ENCODE results near the gene LRP1B.
"Not testable (repeated sequence)": the region's sequence is repeated elsewhere in the genome, so short reads cannot be mapped to it uniquely, and the experiment has no call there.

LRP1B gene

DNA sequence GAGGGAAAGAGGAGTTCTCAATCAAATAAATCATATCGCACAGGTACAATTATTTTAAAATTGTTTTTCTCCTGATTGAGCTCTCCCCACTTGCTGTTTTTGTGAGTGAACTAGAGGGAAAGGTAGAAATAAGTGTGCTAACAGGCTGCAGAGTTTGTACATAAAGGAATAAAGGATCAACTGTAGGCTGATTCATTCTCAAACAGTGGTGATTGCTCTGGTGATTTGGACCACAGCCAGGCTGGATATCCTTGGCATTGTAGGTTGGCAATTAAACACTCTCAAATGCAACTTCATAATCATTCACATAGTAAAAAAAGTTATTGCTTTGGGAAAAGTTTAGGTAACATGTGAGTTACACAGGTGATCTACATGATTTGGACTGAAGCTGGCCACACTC, 29.8 kb downstream of the LRP1B start:
- no peak for DNase-seq

DNA sequence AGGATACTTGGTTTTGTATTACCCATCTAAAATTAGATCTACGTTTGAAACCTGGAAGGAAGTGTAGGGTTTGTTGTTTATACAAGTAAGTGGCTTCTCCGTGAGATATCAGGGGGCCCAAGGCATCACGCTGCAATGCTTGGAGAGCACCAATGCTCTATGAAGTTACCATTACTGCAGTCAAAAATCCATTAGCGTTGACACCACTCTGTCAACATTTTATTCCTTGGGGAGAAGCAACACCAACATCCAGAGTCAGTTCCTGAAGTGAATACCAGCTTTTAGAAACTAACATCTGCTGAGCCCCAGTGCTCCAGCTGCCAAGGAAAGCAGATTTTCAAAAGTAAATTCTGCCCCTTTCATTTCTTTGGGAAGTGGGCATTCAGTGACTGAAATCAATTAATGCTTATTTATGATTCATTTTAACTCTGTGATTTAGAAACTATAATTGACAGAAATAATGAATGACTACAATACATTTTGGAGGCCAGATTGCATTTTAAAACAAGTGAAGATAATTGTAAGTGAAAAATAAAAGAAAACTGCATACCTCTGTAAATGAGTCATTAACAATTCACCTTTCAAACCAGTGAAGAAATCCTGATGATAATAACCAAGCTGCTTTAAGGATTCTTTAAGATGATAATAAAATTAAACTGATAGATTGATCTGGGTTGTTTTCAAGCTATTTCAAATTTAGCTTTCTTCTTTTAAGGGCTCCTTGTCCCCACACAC, 30.5 kb downstream of the LRP1B start:
- no peak for DNase-seq

DNA sequence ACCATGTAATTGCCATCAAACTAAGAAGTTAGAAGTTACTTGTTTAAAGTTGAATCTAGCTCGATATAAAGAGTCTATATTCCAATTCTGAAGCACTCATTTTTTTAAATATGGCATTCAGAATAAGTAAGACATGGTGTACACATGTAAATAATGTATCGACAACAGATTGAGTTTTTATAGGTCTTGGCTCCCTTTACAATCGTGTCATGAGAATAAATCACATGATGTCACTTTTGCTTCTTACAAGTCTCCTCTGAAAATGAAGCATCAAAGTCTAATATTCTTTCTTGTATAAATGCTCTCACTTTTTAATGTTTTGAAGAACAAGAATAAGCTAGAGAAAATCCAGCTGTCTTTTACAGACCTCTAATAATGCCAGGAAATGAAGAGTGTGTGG, 33.1 kb downstream of the LRP1B start:
- no peak for DNase-seq

DNA sequence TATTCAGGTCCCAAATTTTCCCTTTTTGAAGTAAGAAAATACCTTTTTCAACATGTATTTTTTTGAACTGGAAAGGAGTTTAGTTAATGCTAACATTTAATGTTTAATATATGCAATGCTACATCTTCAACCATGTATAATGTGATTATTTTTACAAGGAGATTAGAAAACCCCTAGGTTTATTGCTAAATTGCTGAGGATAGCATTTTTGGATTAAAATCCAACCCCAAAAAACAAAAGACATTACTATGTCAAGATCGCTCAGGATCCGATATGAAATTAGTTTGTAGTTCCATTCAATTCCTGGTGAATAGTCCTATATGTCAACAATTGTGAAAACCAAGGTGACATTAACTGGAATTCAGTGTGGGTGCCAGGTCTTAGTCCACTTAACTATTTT, 35.2 kb downstream of the LRP1B start:
- DNase-seq = no peak

DNA sequence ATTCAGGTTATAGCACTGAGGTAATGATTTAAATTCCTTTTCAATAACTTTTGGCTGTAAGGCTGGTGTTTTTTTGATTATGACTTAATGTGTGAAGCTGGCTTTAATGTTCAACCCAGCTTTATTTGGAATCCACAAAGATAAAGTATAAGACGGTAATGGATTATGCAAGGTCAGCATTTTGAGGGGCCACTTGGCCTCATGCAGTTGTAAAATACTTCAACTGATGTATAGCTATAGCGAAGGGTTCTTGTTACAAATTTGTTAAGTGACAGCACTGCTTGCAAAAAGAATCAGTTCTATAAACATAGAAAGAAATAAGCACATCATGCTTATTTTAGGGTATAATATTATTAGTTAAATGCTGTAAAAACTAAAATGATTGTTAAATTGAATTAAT, 36.6 kb downstream of the LRP1B start:
- DNase-seq = no peak

DNA sequence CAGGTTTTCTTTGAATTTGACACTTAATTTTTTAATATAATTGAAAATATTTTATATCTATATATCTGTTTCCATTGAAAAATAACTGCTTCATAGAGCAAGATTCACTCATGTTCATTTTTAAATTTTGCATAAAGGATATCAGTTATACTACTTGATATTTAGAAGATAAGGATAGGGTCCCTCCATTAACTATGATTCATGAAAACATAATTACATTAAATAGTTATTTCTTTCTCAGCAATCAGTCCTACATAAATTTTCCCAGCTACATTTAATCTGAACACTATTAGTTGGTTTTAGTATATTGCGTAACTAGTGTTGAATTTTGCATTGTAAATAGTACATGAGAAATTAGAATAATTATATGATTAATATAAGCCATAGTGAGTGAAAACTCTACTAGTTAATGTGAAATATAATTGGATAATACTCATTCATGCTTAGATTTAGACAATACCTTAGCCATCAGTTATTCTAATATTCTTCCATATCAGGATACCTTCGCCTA, 42.7 kb downstream of the LRP1B start:
- no peak for DNase-seq

DNA sequence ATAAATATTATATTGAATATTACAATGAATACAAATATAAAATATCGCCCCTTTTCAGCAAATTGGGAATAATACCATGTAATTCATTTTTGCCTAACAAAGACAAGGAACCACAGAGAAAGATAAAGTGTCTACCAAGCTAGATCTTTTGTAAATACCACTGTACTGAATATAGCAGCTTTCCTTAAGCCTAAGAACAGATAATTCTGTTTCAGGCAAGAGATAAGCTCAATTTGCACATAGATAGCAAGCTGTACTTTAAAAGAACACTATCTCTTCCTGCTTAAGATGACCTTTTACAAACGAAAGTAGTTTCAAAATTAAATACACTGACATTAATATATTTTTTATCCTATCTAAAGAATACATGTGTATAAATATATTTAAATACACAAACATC, 43.2 kb downstream of the LRP1B start:
- not testable (repeated sequence) for DNase-seq

DNA sequence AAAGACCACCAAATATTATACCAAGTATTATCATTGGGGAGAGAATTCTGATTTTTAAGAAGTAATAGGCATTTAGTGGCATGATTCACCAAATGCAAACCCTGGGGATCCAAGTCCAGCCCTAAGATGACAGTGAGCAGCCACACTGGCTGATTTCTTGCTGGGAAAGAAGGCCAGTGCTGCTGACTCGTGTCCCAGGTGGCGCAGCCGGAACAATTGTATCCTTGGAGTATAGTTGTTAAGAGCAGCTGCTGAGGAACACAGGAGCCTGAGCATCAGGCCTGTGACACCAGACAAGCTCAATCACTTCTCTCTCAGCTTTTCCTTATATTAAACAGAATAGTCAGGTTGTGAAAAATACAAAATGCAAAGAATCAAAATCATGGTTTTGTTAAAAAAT, 48.4 kb downstream of the LRP1B start:
- no peak for DNase-seq

DNA sequence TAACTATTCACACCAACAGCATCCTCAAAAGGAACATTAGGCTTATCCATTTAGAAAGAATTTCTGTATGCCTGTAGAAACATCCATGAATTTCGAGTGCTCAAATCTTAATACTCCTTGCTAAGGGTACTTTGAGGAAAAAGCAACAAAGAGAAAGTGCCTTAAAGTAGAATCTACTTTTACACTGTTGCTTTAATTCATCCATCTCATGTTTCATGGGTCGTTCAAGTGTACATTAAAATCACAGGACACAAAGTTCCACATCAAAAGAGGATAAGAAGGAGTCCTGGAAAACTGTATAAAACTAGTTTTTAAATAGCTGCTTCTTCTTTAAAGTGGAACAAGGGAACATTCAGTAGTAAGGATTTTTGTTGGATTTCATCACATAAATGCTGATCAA, 54.5 kb downstream of the LRP1B start:
- no peak for DNase-seq

DNA sequence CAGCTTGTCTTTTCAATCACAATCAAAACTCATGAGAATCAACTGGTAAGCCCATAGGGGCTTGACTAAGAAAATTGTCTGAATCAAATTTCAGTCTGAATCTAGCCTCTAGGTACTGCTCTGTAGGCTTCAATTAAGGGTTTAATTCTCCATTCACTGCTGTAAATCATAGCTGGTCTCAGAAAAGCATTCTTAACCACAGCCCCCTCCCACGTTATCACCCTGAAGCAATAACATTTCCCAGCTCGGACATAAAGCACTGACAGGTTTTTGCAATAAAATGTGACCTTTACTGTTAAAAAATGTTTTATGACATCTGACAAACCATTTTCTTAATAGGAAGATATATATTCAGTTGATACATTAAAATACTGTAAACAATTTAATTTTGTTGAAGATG, 55.0 kb downstream of the LRP1B start:
- DNase-seq = no peak

DNA sequence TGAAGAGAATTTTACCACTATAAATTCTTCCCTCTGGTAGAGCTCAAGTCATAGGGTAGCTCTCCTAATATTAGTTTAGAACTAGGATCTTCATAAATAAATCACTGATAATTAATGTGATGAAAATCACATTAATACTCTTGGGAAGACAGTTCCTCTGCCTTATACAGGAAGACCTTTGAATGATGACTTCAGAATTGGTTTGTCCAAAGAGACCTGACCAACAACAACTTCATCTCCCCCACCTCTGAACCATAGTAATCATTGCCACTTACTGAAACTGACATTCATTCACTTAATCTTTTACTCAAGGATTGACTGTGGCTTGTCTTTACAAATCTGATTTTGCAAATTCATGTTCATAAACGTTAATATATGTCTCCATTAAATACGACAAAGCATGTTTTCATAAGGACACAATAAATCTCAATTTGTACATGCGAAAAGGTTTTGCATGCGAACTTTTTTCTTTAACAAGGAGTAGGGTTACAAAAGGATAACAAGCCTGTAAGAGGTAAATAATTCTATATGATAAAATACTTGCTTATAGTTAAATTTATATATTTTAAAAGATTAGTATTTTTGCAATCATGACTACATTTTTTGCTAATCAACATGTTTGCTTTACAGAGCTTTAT, 61.4 kb downstream of the LRP1B start:
- no peak for DNase-seq

DNA sequence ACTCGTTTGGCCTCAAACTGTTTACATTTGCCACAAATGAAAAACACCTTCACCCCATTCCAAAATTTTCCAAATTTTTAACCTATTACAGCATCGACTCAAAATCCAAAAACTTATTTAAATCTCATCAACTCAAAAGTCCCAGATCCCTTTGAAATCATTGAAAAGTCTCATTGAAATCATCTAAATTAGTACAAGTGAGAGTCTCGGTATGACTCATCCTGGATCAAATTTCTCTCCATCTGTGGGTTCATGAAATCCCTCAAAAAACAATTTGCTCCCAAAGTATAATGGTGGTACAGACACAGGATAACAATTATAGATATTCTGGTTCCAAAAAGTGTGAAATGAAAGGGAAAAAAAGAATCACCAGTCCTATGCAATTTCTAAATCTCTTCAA, 65.1 kb downstream of the LRP1B start:
- no peak for DNase-seq

DNA sequence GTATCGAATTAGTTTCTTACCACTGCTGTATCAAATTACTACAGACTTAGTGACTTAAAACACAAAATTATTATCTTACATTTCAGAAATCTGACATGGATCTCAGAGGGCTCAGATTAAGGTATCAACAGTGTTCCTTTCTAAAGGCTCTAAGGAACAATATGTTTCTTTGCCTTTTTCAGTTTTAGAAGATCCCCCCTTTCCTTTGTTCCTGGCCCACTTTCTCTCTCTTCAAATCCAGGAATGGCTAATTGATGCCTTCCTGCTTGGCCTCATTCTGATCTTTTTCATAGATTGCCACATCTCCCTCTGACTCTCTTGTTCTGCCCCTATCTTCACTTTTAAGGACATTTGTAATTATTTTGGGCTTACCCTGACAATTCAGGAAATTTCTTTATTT, 65.7 kb downstream of the LRP1B start:
- DNase-seq = no peak

DNA sequence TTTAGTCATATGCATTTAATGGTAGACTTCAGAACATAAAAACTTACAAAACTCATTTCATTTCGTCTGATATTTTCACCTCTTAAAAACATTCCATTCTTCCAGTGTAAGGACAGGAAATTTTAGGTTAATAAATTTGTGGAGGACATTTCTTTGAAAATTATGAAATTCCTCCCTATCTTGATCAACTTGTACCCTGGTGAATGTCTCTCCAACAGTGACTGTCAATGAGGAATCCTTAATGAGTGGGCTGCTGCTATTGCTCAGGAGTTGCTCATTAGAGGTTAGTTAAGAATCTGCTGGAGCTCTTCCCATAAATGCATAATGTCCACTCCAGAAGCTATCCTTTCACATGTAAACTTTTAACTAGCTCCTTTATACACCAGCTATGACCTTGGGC, 69.1 kb downstream of the LRP1B start:
- no peak for DNase-seq

DNA sequence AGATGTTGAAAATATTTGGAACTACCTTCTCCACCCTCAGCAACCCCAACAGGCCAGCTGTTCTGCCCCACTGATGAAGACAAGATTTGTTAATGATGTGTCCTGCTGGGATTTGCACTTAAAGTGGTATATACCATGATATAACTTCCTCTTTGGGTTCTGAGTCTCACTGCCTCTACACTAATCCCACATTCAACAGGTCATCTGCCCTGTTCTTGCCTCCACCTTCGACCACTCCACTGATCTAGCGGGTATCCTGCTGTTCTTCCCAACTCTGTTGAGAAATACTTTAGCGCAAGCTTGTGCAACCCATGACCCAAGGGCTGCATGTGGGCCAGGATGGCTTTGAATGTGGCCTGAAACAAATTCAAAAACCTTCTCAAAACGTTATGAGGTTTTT, 72.7 kb downstream of the LRP1B start:
- DNase-seq = no peak

DNA sequence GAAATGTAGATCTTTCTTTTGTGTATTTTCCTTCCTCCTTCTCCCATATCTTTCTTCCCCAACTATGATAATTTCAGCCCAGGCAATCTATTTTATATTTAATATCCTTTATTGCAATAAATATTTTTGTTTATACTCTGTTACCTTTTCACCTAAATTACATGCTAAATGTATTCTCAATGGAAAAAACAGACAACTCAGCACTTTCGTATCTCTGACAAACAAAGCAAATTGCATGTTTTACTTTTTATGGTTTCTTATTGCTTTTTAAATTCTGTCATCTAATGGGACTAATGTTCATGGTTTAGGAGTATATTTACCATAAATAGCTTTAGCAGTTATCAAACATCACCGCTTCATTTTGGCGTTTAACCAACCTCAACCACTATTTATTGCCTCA, 74.0 kb downstream of the LRP1B start:
- no peak for DNase-seq

DNA sequence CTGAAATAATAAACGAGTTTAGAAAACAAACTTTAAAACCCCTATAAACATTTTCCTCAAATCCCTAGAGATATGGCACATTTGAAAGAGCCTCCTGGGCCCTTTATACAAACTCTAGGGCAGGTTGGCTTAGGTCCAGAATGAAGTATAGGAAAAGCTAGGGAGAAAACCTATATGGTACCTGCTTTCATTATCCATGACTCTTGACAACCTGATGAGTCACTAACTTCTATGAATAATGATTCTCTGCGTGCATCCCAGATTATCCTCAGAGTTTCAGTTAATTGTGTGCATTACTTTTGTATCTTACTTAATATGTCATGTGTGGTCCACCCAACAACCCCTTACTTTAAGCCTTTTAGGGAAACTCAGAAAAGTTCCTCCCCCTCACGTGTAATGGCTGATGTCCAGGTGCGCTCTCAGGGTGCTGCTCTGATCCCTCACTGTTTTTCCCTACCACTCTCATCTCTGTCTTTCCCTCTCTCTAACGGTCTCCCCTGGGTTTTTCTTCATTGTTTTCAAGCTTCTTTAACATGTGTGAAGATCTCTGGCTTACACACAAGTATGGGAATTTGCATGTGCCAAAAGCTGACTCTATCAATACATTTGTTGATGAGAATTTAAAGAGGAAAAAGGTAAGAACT, 78.5 kb downstream of the LRP1B start:
- no peak for DNase-seq

DNA sequence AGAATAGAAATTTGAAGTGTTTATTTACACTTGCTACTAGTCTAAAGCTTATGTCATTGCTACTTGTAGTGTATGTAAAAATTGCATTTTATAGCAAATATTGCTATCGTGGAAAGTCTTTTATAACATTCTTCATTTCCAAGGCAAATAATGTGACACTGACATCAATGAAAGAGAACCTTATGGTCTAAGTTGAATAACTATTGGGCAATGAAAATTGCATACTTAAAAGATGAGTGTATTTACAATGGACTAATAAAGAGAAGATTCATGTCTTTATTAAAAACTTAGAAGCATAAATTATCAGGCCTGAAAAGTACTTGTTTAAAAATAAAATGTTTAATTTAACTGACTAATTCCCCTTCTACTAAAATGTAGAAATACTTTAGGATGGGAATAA, 82.2 kb downstream of the LRP1B start:
- no peak for DNase-seq

DNA sequence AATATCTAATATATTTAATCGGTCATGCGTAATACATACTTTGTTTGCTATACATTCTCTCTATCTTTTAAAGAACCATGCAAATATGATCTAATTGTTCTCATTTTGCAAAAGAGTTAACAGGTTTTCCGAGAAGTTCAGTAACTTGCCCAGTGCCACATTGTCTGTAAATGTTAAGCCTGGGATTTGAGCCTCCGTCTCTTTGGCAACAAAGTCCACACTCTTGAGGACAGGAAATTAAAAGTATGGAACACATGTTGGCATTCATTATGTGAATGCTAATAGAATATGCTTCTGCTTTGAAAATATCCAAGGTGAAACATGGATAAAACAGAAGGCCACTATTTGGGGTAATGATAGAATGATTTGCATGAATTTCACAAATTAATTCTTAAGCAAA, 85.2 kb downstream of the LRP1B start:
- no peak for DNase-seq

DNA sequence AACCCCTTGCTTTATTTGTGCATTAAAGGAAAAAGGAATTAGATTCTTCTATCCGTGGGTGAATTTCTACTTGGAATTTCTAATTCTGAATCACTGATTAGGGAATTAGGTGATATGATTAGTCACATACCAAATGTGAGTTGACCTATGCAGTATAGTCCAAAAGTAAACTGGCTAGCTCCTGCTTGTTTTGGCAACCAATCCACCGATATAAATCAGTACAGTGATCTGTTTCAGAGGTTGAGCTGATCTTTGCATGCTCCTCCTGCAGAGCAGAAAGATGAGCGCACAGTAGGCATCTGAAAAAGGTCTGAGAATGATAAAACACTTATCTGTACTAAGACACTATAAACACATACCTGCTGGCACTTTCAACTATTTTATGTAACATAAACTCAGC, 86.6 kb downstream of the LRP1B start:
- no peak for DNase-seq

DNA sequence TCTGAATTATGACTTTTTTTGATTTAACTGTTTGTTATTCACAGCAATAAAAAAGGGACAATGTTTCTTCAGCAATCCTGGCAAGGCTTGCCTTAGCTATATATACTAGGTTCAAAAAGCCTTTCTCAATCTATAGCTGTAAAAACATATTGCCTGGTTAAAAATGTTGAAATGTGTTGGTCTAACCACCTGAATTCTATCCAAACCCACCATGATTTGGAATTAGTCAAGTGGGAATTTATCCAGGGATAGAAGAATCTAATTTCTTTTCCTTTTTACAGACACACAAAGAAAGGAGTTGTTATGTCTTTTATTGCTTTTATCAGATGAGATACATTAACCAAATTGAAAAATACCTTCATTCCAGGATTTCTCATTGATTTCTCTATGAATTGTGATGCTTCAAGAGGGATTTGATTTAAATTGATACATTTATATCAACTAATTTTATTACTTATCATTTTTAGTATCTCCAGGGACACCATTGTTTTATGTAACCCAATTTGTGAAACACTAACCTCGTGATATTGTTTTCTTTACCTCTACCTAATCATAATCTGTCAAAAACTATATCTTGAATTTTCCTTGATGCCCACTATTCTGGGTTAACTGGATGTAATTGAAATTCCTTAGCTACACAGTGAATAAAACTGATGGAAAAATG, 88.1 kb downstream of the LRP1B start:
- DNase-seq = no peak

DNA sequence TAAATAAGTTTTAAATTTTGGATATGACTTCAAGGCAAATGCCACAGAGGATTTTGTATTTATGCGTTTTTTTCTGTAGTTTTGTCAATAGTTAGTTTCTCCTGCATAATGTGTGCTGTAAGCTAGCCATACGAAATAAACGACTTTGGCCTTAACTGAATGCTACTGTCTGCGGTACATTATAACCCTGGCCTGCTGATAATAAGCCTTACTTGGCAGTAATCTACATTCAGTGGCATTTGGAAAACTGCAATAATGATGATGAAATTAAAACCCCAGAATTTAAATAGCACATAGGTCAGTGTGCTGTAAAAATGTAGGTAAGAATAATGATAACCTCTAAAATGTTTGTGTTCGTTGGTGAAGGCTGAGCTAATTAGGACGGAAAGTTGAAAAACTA, 88.8 kb downstream of the LRP1B start:
- no peak for DNase-seq

DNA sequence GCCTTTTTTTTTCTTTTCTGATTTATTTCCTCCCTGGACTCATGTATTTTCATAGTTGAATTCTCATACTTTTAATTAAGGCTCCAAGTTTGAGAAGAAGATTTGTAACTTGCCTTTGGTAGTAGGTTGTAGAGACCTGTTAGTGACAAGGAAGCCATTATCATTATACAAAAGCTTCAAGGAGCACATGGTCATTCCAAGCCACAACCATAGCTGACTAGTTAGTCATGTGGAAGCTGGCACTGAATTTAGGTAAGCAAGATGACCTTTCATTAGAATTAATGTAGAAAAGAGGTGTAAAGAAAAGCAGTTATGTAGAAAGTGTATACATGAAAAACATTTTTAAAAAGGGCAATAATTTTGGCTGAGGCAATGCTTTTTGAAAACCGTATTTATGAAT, 89.7 kb downstream of the LRP1B start:
- DNase-seq = no peak

DNA sequence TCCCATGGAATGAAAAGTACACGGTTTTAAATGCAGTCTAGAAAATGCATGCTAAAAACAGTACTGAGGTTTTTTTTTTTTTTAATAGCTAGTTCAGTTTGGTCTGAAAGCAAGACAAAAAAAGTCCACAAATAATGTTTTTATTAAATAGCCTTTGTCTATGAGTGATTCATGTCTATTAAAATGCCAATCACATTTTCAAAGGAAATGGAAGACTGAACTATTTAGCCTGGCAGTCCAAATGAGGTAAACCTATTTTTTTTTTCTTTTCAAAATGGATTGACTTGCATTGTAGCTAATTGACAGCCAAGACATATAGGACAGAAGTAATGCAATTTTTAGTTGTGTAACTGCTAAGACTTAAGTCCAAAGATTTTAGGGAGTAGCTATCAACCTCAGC, 90.3 kb downstream of the LRP1B start:
- DNase-seq = no peak
